ENCODE results near the gene CLEC4F.

CLEC4F gene

DNA sequence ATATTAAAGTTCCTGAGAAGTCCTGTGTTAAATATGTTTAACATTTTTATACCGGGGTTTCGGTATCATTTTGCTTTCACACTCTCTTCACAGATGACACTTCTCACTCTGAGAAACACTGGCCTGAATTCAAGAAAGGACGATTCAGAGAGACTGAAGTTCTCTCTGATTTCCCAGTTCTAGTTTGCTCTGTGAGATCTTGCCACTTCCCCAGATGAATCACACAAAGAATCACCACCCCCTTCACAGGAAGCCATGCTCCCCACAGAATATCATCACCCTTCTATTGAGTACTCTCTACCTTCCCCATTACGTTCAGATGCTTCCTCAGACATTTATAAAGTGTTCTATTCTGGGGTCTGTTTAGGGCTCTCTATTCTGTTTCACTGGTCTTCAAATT is 31.3 kb upstream of the CLEC4F start:
- peak; percentile 82 for DNase-seq (ENCODE audit: low read depth)
- H3K4me3 ChIP-seq (ENCODE audit: low read depth, low read length) = no peak overlapping the region
- no peak for TF ChIP-seq CTCF (IDR thresholded peaks at IDR 0.05; ENCODE audit: insufficient read depth, low read depth, low read length, missing control alignments)

GRCh38 chr2:70850925-70851324 is 30.5 kb upstream of the CLEC4F start:
- TF ChIP-seq CTCF (IDR thresholded peaks at IDR 0.05; ENCODE audit: insufficient read depth, low read depth, low read length, missing control alignments) = no peak
- H3K4me3 ChIP-seq (ENCODE audit: low read depth, low read length) = no peak overlapping the region
- DNase-seq (ENCODE audit: low read depth) = no peak

DNA sequence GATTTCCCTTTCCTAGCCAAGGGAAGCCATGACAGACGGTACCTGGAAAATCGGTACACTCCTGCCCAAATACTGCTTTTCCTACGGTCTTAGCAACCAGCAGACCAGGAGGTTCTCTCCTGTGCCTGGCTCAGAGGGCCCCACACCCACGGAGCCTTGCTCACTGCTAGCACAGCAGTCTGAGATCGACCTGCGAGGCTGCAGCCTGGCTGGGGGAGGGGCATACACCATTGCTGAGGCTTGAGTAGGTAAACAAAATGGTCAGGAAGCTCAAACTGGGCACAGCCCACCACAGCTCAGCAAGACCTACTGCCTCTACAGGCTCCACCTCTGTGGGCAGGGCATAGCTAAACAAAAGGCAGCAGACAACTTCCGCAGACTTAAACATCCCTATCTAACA is 22.0 kb upstream of the CLEC4F start:
- H3K4me3 ChIP-seq (ENCODE audit: low read depth, low read length) = no peak overlapping the region
- no peak for DNase-seq (ENCODE audit: low read depth)
- no peak for TF ChIP-seq CTCF (IDR thresholded peaks at IDR 0.05; ENCODE audit: insufficient read depth, low read depth, low read length, missing control alignments)

DNA sequence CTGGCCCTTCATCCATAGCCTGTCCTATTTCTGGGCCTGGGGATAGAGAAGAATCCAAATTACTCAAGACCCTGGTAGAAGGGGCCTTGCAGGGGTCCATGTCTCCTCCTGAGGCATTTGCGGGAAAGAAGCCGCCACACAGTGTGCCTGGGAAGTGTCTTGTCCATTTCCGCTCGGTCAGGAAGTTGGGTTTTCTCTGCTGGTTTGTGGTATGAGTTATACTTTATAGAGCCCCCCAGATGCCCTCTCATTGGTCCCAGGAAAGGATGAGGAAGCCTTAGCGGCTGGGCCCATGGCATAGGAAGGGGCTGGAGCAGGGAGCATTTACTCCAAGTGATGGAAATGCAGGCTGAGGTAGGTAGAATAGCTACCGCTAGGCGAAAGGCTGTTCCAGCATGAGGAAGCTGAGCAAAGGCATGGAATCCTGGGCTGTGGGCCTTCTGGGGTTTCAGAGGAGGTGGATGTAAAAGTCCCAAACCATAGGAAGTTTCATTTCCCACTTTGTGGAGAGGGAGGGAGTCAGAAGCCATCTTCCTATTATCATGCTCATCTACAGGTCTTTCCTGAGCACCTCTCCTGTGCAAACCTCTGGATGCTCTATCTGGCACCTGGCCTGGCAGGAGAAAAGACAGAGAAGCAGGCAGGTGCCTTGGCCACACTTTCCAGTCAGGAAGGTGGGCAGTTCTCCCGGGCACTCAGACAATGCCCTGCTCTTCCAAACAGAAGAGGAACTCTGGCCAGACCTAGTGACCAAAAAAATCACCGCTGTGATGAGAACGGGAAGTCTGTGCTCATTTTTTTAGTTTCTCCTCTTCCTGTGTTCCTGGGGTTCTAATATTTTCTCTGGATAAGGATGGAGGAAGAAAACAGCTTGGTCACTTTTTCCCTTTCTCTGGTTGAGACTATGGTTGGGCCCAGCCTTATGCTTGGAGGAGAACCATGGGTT is 17.9 kb upstream of the CLEC4F start:
- no peak for DNase-seq (ENCODE audit: low read depth)
- H3K4me3 ChIP-seq (ENCODE audit: low read depth, low read length) = no peak overlapping the region
- TF ChIP-seq CTCF (IDR thresholded peaks at IDR 0.05; ENCODE audit: insufficient read depth, low read depth, low read length, missing control alignments) = no peak

DNA sequence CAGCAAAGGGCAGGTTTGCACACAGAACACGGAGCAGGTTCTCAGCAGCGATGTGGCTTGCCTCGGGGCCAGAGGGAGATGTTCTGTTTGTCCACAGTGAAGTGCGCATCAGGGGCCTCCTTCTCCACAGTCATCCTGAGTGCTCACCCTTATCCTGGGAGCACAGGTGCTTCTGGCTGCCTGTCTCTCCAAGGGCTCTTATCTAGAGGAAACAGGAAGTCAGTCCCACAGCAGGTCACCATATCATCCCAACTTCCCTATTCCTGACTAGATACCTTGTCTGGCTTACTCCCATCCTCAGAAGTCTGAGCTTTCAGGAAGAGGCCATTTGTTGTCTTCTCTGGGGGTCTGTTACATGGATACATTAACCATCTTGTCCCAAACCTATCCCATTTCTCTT is 15.2 kb upstream of the CLEC4F start, which contains the start of gene CD207:
Gene CD207, minus strand, starts transcription at position 174 of the 400 bp plus-strand sequence. Its CDS starts 40 bp downstream, at position 134.
- no peak for TF ChIP-seq CTCF (IDR thresholded peaks at IDR 0.05; ENCODE audit: insufficient read depth, low read depth, low read length, missing control alignments)
- no peak for DNase-seq (ENCODE audit: low read depth)
- H3K4me3 ChIP-seq (ENCODE audit: low read depth, low read length) = no peak within 1 kb of the TSS

DNA sequence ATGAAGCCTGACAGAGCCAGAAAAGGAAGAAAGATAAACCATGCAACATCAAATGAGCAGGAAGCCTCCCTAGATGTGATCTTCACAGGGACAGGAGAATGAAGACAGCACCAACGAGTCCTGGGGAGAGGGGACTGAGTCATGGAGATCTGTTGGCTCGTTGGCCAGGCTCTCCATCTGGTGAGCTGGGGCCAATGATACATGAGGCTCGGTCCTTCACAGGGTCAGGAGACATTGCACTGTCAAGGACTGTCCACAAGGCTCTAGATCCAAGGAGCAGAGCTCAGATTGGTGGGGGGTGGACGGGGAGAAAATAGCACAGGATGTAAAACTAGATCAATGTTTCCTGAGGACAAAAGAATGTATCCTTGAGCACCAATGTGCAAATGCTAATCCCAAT is 14.5 kb upstream of the CLEC4F start:
- TF ChIP-seq CTCF (IDR thresholded peaks at IDR 0.05; ENCODE audit: insufficient read depth, low read depth, low read length, missing control alignments) = no peak
- DNase-seq (ENCODE audit: low read depth) = no peak
- no peak overlapping the region for H3K4me3 ChIP-seq (ENCODE audit: low read depth, low read length)

All from GM12865 (cell line).